H1 (cell line): ENCODE results near the gene KRT3. TPM values are rescaled to one million over a fixed set of nuclear protein-coding genes. Genes with fewer than 3 reads are reported as not detected.

Source experiments
- NANOG ChIP-seq: IDR thresholded peaks from 2 replicates; pipeline ENCODE4 v1.6.1; 2011; ENCODE audit warnings: low read length, low read depth, mild to moderate bottlenecking, inconsistent platforms; ENCODE audit not compliant: insufficient read depth, poor library complexity, severe bottlenecking
- polyA plus RNA-seq, 7 experiments: library from polyadenylated mRNA; depleted of rRNA in 3 of 7; stranded (reverse) in 5 of 7; unstranded in 2 of 7; fragments of >200 nt in 5 of 7; fragments of 200-250 nt in 2 of 7; gene quantifications; 1 replicate in 5 of 7; 2 replicates in 1 of 7; 4 replicates in 1 of 7; pipeline versions ENCODE4 v1.2.1 to v1.2.3, GENCODE V29; 2011 to 2013; ENCODE audit warnings: missing spikeins in 2 of 7, mixed read lengths in 2 of 7
- total RNA-seq: library from RNA; stranded (reverse); fragmentation: NEBNext Ultra II Directional; extraction: Animal tissue kit (Norgen Biotek cat#: 25700); gene quantifications from 2 replicates; pipeline ENCODE4 v1.2.1, GENCODE V29; 2021

KRT3 gene
- total and polyA plus RNA-seq, 2 of the 8 experiments (the other 6 are each of a cell fraction or from before 2014, with no cell fraction given) = not detected

GRCh38 chr12:52771505-52771904 lies 24.4 kb downstream of the KRT3 start (continued):
- no peak for TF ChIP-seq NANOG
